Endothelial cell (in vitro differentiated cells): ENCODE data around the gene OXNAD1. TPM values are rescaled to one million over a fixed set of nuclear protein-coding genes. Genes with fewer than 3 reads are reported as not detected.
"Not testable (repeated sequence)": the region's sequence is repeated elsewhere in the genome, so short reads cannot be mapped to it uniquely, and the experiment has no call there.

Source experiments
- DNase-seq: peaks from one replicate; pipeline ENCODE4 v3.0.0; 2021; ENCODE audit warnings: low spot score
- H3K27ac Mint-ChIP-seq: one replicate; pipeline ENCODE4 v1.8.0; 2021; ENCODE audit warnings: mixed read lengths, inconsistent platforms; ENCODE audit not compliant: unreplicated experiment
- H3K27me3 Mint-ChIP-seq: one replicate; pipeline ENCODE4 v1.8.0; 2021; ENCODE audit warnings: mild to moderate bottlenecking, moderate library complexity, mixed read lengths, inconsistent platforms; ENCODE audit not compliant: unreplicated experiment
- H3K36me3 Mint-ChIP-seq: one replicate; pipeline ENCODE4 v1.8.0; 2021; ENCODE audit warnings: mild to moderate bottlenecking, low read depth, mixed read lengths, inconsistent platforms; ENCODE audit not compliant: unreplicated experiment
- H3K4me1 Mint-ChIP-seq: one replicate; pipeline ENCODE4 v1.8.0; 2021; ENCODE audit warnings: mild to moderate bottlenecking, mixed read lengths, inconsistent platforms; ENCODE audit not compliant: unreplicated experiment
- H3K4me3 Mint-ChIP-seq: one replicate; pipeline ENCODE4 v1.8.0; 2021; ENCODE audit warnings: mild to moderate bottlenecking, mixed read lengths, inconsistent platforms; ENCODE audit not compliant: unreplicated experiment
- H3K9me3 Mint-ChIP-seq: one replicate; pipeline ENCODE4 v1.8.0; 2021; ENCODE audit warnings: mixed read lengths, inconsistent platforms; ENCODE audit not compliant: unreplicated experiment
- CTCF ChIP-seq: fragments of 200-600 bp; sonication (generic); IDR thresholded peaks from one replicate; pipeline ENCODE4 v1.5.0; 2021; ENCODE audit warnings: antibody characterized with exemption; ENCODE audit not compliant: unreplicated experiment
- total RNA-seq: library from RNA; stranded (reverse); fragmentation: NEBNext Ultra II Directional; extraction: Animal tissue kit (Norgen Biotek cat#: 25700); gene quantifications from one replicate; pipeline ENCODE4 v1.2.1, GENCODE V29; 2021; ENCODE audit not compliant: unreplicated experiment

OXNAD1 gene
- total RNA-seq, 1 donor from 2014 or later: 10.9 TPM

- DNase-seq: no peak
- Mint-ChIP-seq H3K4me1 (peaks cover 25% of the 10 kb centered on the region), H3K9me3 (no peaks in the 10 kb centered on the region), H3K27me3 (peaks cover 4% of the 10 kb centered on the region), H3K4me3 (no peak overlapping the region), H3K27ac (no peak overlapping the region), H3K36me3 (peaks cover 12% of the 10 kb centered on the region)
- no peak for TF ChIP-seq CTCF
Measured at GRCh38 chr3:16309558-16309957, 44.5 kb downstream of the OXNAD1 start.

- H3K4me1 Mint-ChIP-seq: peaks cover 21% of the 10 kb centered on the region
- H3K4me3 Mint-ChIP-seq, H3K27ac Mint-ChIP-seq, H3K9me3 Mint-ChIP-seq, DNase-seq, H3K36me3 Mint-ChIP-seq, H3K27me3 Mint-ChIP-seq: not testable (repeated sequence)
Measured at GRCh38 chr3:16310486-16310885, 45.5 kb downstream of the OXNAD1 start.

- H3K4me1 Mint-ChIP-seq: peaks cover 21% of the 10 kb centered on the region
- no peak overlapping the region for H3K27ac Mint-ChIP-seq
- TF ChIP-seq CTCF: no peak
- DNase-seq: no peak
- H3K4me3 Mint-ChIP-seq: no peak overlapping the region
- peaks cover 5% of the 10 kb centered on the region for H3K27me3 Mint-ChIP-seq
- H3K36me3 Mint-ChIP-seq: peaks cover 22% of the 10 kb centered on the region
- no peaks in the 10 kb centered on the region for H3K9me3 Mint-ChIP-seq
Measured at GRCh38 chr3:16311960-16312451, 47.0 kb downstream of the OXNAD1 start.

- Mint-ChIP-seq H3K4me1 (peaks cover 24% of the 10 kb centered on the region), H3K36me3 (peaks cover 20% of the 10 kb centered on the region)
Measured at GRCh38 chr3:16313886-16314645, 49.1 kb downstream of the OXNAD1 start.

GRCh38 chr3:16315623-16316022 is 50.6 kb downstream of the OXNAD1 start:
- Mint-ChIP-seq H3K4me1 (peaks cover 23% of the 10 kb centered on the region), H3K4me3 (no peak overlapping the region), H3K27ac (no peak overlapping the region), H3K9me3 (no peaks in the 10 kb centered on the region), H3K36me3 (peaks cover 30% of the 10 kb centered on the region), H3K27me3 (peaks cover 8% of the 10 kb centered on the region)
- DNase-seq: no peak
- no peak for TF ChIP-seq CTCF

More at GRCh38 chr3:16313886-16314645, 49.1 kb downstream of the OXNAD1 start:
- H3K9me3 Mint-ChIP-seq: no peaks in the 10 kb centered on the region
- peaks cover 6% of the 10 kb centered on the region for H3K27me3 Mint-ChIP-seq
- H3K27ac Mint-ChIP-seq: no peak overlapping the region
- H3K4me3 Mint-ChIP-seq: no peak overlapping the region
- no peak for TF ChIP-seq CTCF
- DNase-seq: no peak
